H1 (cell line): ENCODE data around the gene SPDEF. TPM values are rescaled to one million over a fixed set of nuclear protein-coding genes. Genes with fewer than 3 reads are reported as not detected.

Experiments
- CTCF ChIA-PET: fragments of 300-600 bp; sonication (Branson Sonifier 250); formaldehyde crosslinking; loops from one replicate; lab custom pipeline; 2021; ENCODE audit not compliant: partially characterized antibody; lab: Charles Lee
- POLR2A ChIA-PET: fragments of 300-600 bp; sonication (Branson Sonifier 250); formaldehyde crosslinking; loops from one replicate; lab custom pipeline; 2021; ENCODE audit warnings: inconsistent platforms; ENCODE audit not compliant: partially characterized antibody; lab: Charles Lee
- DNase-seq, 2 experiments: peaks; one replicate each; pipeline versions ENCODE4 v3.0.0 to v3.0.0-alpha.2; 2010 to 2022; ENCODE audit warnings: low spot score in 2 of 2, low read depth in 1 of 2, mixed read lengths in 1 of 2
- FAIRE-seq: peaks from 2 replicates; lab custom pipeline; 2011; peaks lifted over from hg19 to GRCh38; lab: Jason Lieb, UNC
- H2AFZ ChIP-seq: 2 replicates; pipeline ENCODE4 v1.8.1; 2012; ENCODE audit warnings: low read length, inconsistent platforms
- H2AK5ac ChIP-seq: 2 replicates; pipeline ENCODE4 v1.6.1; 2013; ENCODE audit warnings: low read depth, low read length
- H2BK120ac ChIP-seq: replicated peaks from 2 replicates; pipeline ENCODE3; 2013; ENCODE audit warnings: low read depth, low read length, inconsistent platforms
- H2BK12ac ChIP-seq: 2 replicates; pipeline ENCODE4 v1.6.1; 2013; ENCODE audit warnings: low read depth, low read length
- H2BK15ac ChIP-seq: 2 replicates; pipeline ENCODE4 v1.6.1; 2013; ENCODE audit warnings: low read length
- H2BK20ac ChIP-seq: 2 replicates; pipeline ENCODE4 v1.6.1; 2013; ENCODE audit warnings: low read length
- H2BK5ac ChIP-seq: 2 replicates; pipeline ENCODE4 v1.6.1; 2013; ENCODE audit warnings: low read depth, low read length
- H3K14ac ChIP-seq: 2 replicates; pipeline ENCODE4 v1.6.1; 2013; ENCODE audit warnings: inconsistent platforms; ENCODE audit not compliant: insufficient read length
- H3K18ac ChIP-seq: 2 replicates; pipeline ENCODE4 v1.6.1; 2013; ENCODE audit warnings: low read length; ENCODE audit errors: extremely low read depth
- H3K23ac ChIP-seq: 2 replicates; pipeline ENCODE4 v1.6.1; 2013; ENCODE audit warnings: inconsistent platforms; ENCODE audit not compliant: insufficient read length
- H3K23me2 ChIP-seq: 2 replicates; pipeline ENCODE4 v1.6.1; 2013; ENCODE audit warnings: low read depth, low read length
- H3K27ac ChIP-seq: 2 replicates; pipeline ENCODE4 v1.6.1; 2011; ENCODE audit warnings: low read depth, low read length, inconsistent platforms
- H3K27me3 ChIP-seq, 4 experiments: replicated peaks in 1 of 4; 1 replicate in 1 of 4; 2 replicates in 3 of 4; pipeline versions ENCODE4 v1.6.1 to v1.8.1; 2011 to 2013; ENCODE audit warnings: low read length in 3 of 4, mild to moderate bottlenecking in 3 of 4, inconsistent platforms in 2 of 4, mixed read lengths in 2 of 4, moderate library complexity in 1 of 4; ENCODE audit not compliant: control insufficient read depth in 3 of 4, insufficient read depth in 3 of 4; ENCODE audit errors: extremely low read depth in 1 of 4
- H3K36me3 ChIP-seq, 4 experiments: 2 replicates each; pipeline versions ENCODE4 v1.6.1 to v1.8.1; 2011 to 2013; ENCODE audit warnings: mild to moderate bottlenecking in 4 of 4, low read length in 3 of 4, moderate library complexity in 2 of 4, control low read depth in 1 of 4, inconsistent platforms in 1 of 4; ENCODE audit not compliant: insufficient read depth in 4 of 4, control insufficient read depth in 2 of 4
- H3K4ac ChIP-seq: replicated peaks from 2 replicates; pipeline ENCODE3; 2013; ENCODE audit warnings: low read length, low read depth, mixed read lengths, inconsistent platforms; ENCODE audit not compliant: insufficient read length
- H3K4me1 ChIP-seq, 4 experiments: replicated peaks in 1 of 4; 1 replicate in 1 of 4; 2 replicates in 3 of 4; pipeline versions ENCODE4 v1.6.1 to v1.8.1; 2011 to 2013; ENCODE audit warnings: low read length in 3 of 4, inconsistent platforms in 2 of 4, mixed read lengths in 1 of 4; ENCODE audit not compliant: insufficient read depth in 4 of 4, control insufficient read depth in 3 of 4
- H3K4me2 ChIP-seq, 2 experiments: 2 replicates each; pipeline versions ENCODE4 v1.6.1 to v1.8.1; 2011 to 2013; ENCODE audit warnings: low read depth in 2 of 2, low read length in 2 of 2, control low read depth in 1 of 2, inconsistent platforms in 1 of 2, mild to moderate bottlenecking in 1 of 2; ENCODE audit not compliant: insufficient read depth in 1 of 2
- H3K4me3 ChIP-seq, 4 experiments: fragments of 200-600, 300-600 bp in 1 of 4; sonication (generic), shearing (Covaris generic), sonication (Bioruptor Twin) in 1 of 4; 2 replicates each; pipeline versions ENCODE4 v1.5.1 to v1.8.1; 2011 to 2016; ENCODE audit warnings: low read length in 4 of 4, low read depth in 3 of 4, control low read depth in 2 of 4, inconsistent platforms in 2 of 4, mild to moderate bottlenecking in 2 of 4, mixed read lengths in 1 of 4, moderate library complexity in 1 of 4; ENCODE audit not compliant: insufficient read depth in 2 of 4; ENCODE audit errors: extremely low read depth in 1 of 4
- H3K56ac ChIP-seq: replicated peaks from 2 replicates; pipeline ENCODE3; 2013; ENCODE audit warnings: low read depth, mild to moderate bottlenecking, mixed read lengths, low read length, inconsistent platforms; ENCODE audit not compliant: insufficient read length
- H3K79me1 ChIP-seq: 2 replicates; pipeline ENCODE4 v1.6.1; 2013; ENCODE audit warnings: low read depth, low read length, control low read depth
- H3K79me2 ChIP-seq, 2 experiments: 2 replicates each; pipeline versions ENCODE4 v1.6.1 to v1.8.1; 2012 to 2013; ENCODE audit warnings: low read length in 2 of 2, mild to moderate bottlenecking in 2 of 2, inconsistent platforms in 1 of 2; ENCODE audit not compliant: insufficient read depth in 2 of 2, control insufficient read depth in 1 of 2
- H3K9ac ChIP-seq, 4 experiments: replicated peaks in 1 of 4; 1 replicate in 1 of 4; 2 replicates in 3 of 4; pipeline versions ENCODE4 v1.6.1 to v1.8.1; 2011 to 2013; ENCODE audit warnings: low read depth in 3 of 4, low read length in 3 of 4, control low read depth in 2 of 4, mild to moderate bottlenecking in 2 of 4, moderate library complexity in 2 of 4, inconsistent platforms in 1 of 4; ENCODE audit errors: extremely low read depth in 1 of 4
- H3K9me3 ChIP-seq, 2 experiments: 2 replicates each; pipeline versions ENCODE4 v1.6.1 to v1.8.1; 2012 to 2013; ENCODE audit warnings: mild to moderate bottlenecking in 2 of 2, moderate library complexity in 2 of 2, control low read depth in 1 of 2, inconsistent platforms in 1 of 2, low read depth in 1 of 2, low read length in 1 of 2, mixed read lengths in 1 of 2; ENCODE audit not compliant: insufficient read depth in 2 of 2
- H4K20me1 ChIP-seq, 2 experiments: replicated peaks in 1 of 2; 2 replicates each; pipeline versions ENCODE3 to v1.8.1; 2011 to 2013; ENCODE audit warnings: inconsistent platforms in 2 of 2, low read length in 2 of 2, mild to moderate bottlenecking in 1 of 2; ENCODE audit not compliant: insufficient read depth in 2 of 2, control insufficient read depth in 1 of 2
- H4K5ac ChIP-seq: 2 replicates; pipeline ENCODE4 v1.6.1; 2013; ENCODE audit warnings: low read length, low read depth, mixed read lengths, inconsistent platforms; ENCODE audit not compliant: insufficient read length
- H4K8ac ChIP-seq: 2 replicates; pipeline ENCODE4 v1.8.0; 2013; ENCODE audit warnings: mild to moderate bottlenecking, moderate library complexity, low read length, inconsistent platforms; ENCODE audit not compliant: insufficient read depth; ENCODE audit errors: extremely low read depth
- H4K91ac ChIP-seq: replicated peaks from 2 replicates; pipeline ENCODE3; 2013; ENCODE audit warnings: low read length, mixed read lengths, inconsistent platforms; ENCODE audit not compliant: insufficient read length
- CREB1 ChIP-seq: IDR thresholded peaks from 2 replicates; pipeline ENCODE4 v1.6.1; 2012; ENCODE audit warnings: inconsistent platforms
- EZH2 ChIP-seq: fragments of 200-600 bp; sonication (generic); IDR thresholded peaks from 2 replicates; pipeline ENCODE4 v1.7.1; 2012; ENCODE audit warnings: low read depth, mild to moderate bottlenecking, moderate library complexity, low read length, inconsistent platforms; ENCODE audit not compliant: severe bottlenecking
- JUN ChIP-seq: IDR thresholded peaks from 2 replicates; pipeline ENCODE4 v1.6.1; 2011; ENCODE audit warnings: low read depth, mild to moderate bottlenecking, improper control_type of control experiment, low read length
- RFX5 ChIP-seq: IDR thresholded peaks from 2 replicates; pipeline ENCODE4 v1.6.1; 2011; ENCODE audit warnings: low read depth, low read length, improper control_type of control experiment, borderline replicate concordance
- WGBS, 2 experiments: shearing (Covaris generic) in 1 of 2; methylation state at CpG; one replicate each; pipeline versions ENCODE4 v1.1.6 to v1.1.7; 2013 to 2015; ENCODE audit warnings: low lambda C conversion rate in 2 of 2, mixed read lengths in 2 of 2, inconsistent platforms in 1 of 2, low coverage in 1 of 2, missing lambda C conversion rate in 1 of 2; ENCODE audit not compliant: insufficient replicate concordance in 2 of 2, insufficient coverage in 1 of 2, insufficient read length in 1 of 2; ENCODE audit errors: extremely low coverage in 1 of 2, missing lambda C conversion rate in 1 of 2; 5-methylcytosine and 5-hydroxymethylcytosine counted together
- polyA plus RNA-seq, 7 experiments: library from polyadenylated mRNA; depleted of rRNA in 3 of 7; stranded (reverse) in 5 of 7; unstranded in 2 of 7; fragments of >200 nt in 5 of 7; fragments of 200-250 nt in 2 of 7; gene quantifications; 1 replicate in 5 of 7; 2 replicates in 1 of 7; 4 replicates in 1 of 7; pipeline versions ENCODE4 v1.2.1 to v1.2.3, GENCODE V29; 2011 to 2013; ENCODE audit warnings: missing spikeins in 2 of 7, mixed read lengths in 2 of 7
- total RNA-seq: library from RNA; stranded (reverse); fragmentation: NEBNext Ultra II Directional; extraction: Animal tissue kit (Norgen Biotek cat#: 25700); gene quantifications from 2 replicates; pipeline ENCODE4 v1.2.1, GENCODE V29; 2021

The SPDEF gene
- total and polyA plus RNA-seq, 2 of the 8 experiments (the other 6 are each of a cell fraction or from before 2014, with no cell fraction given) = 0.15 to 0.30 TPM

DNA sequence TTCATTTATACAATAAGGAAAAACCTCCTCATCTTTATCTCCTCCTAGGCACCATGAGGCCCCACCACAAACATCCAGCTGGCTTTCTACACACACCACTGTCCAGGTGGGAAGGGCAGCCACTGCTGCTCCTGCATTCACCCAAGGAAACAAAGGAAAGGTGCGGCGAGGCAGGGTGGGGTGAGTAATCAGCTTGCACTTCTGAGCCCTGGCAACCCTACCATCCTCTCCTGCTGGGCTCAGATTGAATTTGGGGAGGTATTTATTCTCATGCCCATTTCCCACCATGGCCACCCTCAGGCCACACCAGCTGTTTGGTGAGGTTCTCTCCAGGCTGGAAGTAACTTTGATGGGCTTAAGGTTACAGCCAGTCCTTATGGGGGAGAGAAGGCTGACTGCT is 31.2 kb upstream of the SPDEF start:
- no peak for DNase-seq
- Histone ChIP-seq H3K27me3 (no peaks in the 10 kb centered on the region), H3K79me2 (peaks cover 0 to 14% of the 10 kb centered on the region in 2 experiments; a peak in 1 of 4 replicates), H2AFZ (no peak overlapping the region), H3K4me2 (no peak overlapping the region), H4K8ac (no peak overlapping the region), H3K14ac (no peak overlapping the region), H2BK120ac (no peak overlapping the region), H3K9me3 (no peaks in the 10 kb centered on the region), H3K27ac (no peak overlapping the region), H3K79me1 (peaks cover 12% of the 10 kb centered on the region), H4K91ac (no peak overlapping the region), H3K23me2 (0 out of 2 replicates have a peak, but pooled peaks cover 2% of the 10 kb centered on the region), H2BK20ac (peak overlapping the region; percentile 15; the same call in 1 of the 2 replicates), H3K4me3 (no peak overlapping the region), H3K4me1 (peaks cover 3 to 22% (median 12%) of the 10 kb centered on the region in 4 experiments; a peak in 6 of 7 replicates), H3K4ac (no peak overlapping the region), H3K18ac (no peak overlapping the region), H3K56ac (no peak overlapping the region), H3K23ac (no peak overlapping the region), H3K9ac (no peak overlapping the region), H2BK12ac (no peak overlapping the region), H2AK5ac (0 out of 2 replicates have a peak overlapping the region, but pooled peaks have one; percentile 11), H4K5ac (no peak overlapping the region), H3K36me3 (no peaks in the 10 kb centered on the region), H4K20me1 (peaks cover 3 to 6% of the 10 kb centered on the region in 2 experiments), H2BK15ac (no peak overlapping the region), H2BK5ac (peak overlapping the region; percentile 20; the same call in 1 of the 2 replicates)
- 84% methylated on average over 2 of the region's 2 CpGs; no CpG with 5 or more reads in 1 of the 2 experiments for WGBS, 2 experiments
- POLR2A ChIA-PET = interaction anchor here (1.3 kb wide), 1 partner anchor 22 kb away, joined by 4 read pairs; no protein-coding TSS in a partner anchor
- TF ChIP-seq CREB1 (no peak), RFX5 (no peak), EZH2 (no peak), JUN (no peak)
- CTCF ChIA-PET = interaction anchor here (1.1 to 1.2 kb wide), 3 partner anchors 10 to 338 kb away, joined by 3 read pairs; no protein-coding TSS in a partner anchor
- FAIRE-seq = no peak
